ENCODE results near the gene SLC4A7.
A peak's percentile ranks its signal among the peaks of the same experiment; 100 is the strongest.
"Not testable (repeated sequence)": the region's sequence is repeated elsewhere in the genome, so short reads cannot be mapped to it uniquely, and the experiment has no call there.

The SLC4A7 gene

DNA sequence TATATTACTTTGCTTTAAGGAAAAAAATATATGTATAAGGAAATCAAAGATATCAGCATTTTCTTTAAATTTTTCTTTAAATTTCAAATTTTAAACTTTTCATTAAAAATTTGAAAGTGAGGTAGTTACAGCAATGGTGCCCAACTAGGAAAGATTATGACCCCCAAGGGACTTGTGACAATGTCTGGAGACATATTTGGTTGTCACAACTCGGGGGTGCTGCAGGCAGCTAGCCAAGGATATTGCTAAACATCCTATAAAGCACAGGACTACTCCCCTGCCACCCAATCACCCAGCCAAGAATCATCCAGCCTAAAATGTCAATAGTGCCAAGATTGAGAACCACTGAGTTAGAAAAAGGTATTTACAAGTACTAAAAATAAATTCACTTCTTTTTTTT lies 57.3 kb downstream of the SLC4A7 start:
- no peak for DNase-seq

DNA sequence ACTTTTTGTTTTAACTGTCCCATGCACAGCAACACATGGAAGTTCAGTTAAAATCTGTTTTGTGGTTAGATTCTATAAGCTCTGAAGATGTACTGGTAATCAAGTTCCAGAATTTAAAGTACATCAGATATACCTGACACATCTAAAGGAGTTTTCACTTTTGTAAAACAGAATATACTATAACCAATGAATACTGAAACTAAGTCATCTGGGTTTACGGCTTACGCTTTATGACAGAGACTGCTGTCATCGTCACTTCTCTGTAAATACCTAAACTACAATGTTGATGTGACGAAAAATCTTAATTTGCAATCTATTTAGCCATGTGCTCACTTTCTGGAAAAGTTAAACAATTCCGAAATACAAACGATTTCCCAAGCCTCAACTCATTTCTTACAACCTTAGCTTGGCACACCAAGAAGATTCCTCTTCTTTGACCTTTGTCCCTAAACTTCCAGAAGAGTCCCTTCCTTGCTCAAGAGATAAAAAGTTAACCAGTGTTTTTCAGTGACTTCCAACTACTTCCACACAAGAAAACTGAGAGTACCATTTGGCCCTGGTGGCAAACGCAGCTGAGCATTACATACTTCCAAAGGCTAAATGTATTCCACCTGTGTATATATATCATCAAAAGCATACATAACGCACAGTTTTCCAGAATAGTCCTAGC lies 58.2 kb downstream of the SLC4A7 start:
- DNase-seq, result no peak

DNA sequence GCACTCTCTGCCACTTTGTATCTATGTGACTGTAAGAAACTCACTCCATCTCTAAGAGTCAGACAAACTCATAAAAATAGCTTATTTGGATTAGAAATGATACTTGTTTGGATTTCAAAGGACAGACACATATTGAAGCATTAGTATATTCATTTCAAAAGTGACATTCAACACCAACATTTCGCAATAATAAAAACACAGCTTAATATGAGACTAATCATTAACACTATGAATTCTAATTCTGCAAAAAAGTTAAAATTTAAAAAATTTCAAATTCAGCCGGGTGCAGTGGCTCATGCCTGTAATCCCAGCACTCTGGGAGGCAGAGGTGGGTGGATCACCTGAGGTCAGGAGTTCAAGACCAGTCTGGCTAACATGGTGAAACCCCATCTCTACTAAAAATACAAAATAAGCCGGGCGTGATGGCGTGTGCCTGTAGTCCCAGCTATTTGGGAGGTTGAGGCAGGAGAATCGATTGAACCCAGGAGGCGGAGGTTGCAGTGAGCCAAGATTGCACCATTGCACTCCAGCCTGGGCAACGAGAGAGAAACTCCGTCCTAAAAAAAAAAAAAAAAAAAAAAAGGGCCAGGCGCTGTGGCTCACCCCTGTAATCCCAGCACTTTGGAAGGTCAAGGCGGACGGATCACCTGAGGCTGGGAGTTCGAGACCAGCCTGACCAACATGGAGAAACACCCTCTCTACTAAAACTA lies 59.2 kb downstream of the SLC4A7 start:
- DNase-seq, result not testable (repeated sequence)

DNA sequence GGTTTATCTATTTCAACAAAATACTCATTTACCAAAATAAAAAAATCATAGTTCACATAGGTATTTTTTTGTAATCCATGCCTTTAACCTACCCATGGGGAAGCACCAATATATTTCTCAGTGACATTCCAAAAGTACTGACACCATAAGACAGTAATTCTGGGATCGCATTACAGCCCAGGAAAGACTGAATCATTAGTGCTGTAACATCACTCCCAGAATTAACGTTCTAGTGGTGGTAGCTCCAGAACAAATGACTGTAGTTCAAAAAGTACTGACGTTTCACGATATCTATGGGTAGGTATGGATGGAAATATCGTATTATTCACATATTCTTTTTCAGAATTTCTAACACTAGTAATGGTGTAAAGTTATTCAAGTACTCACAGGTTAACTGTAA lies 60.7 kb downstream of the SLC4A7 start:
- no peak for DNase-seq

DNA sequence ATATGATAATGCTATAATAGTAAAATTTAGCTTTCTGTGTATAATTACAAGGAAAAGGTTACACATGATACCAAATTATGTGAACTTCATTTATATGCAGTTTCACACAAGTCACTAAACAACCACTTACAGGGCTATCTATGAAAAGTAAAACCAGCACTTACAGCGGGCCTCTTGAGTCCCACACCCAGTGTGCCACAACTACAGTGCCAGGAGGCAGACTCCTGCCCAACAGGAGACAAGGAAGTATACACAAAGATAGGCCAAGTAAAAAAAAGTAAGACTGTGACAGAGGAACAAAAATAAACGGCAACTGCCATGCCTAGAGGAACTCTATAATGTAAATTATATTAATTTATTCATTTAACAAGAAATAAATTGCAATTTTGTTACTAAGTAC lies 61.6 kb downstream of the SLC4A7 start:
- DNase-seq, result no peak

DNA sequence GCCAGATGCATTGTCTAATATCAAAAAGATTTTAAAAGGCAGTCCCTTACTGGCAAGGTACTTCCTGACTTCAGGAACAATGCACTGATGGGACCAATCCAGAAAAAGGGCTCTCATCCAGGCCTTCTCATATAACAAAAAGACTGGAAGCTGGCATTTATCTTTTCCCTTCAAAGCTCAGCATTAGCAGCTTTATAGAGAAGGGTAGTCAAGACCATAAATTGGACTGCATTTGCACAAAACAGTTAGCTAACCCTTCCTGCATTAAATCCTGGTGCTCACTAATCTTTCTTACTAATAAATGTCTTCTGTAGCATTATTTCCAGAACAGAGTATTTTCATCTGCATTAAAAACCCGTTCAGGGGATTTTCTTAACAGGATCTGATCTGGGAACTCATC lies 69.0 kb downstream of the SLC4A7 start:
- DNase-seq, result no peak

DNA sequence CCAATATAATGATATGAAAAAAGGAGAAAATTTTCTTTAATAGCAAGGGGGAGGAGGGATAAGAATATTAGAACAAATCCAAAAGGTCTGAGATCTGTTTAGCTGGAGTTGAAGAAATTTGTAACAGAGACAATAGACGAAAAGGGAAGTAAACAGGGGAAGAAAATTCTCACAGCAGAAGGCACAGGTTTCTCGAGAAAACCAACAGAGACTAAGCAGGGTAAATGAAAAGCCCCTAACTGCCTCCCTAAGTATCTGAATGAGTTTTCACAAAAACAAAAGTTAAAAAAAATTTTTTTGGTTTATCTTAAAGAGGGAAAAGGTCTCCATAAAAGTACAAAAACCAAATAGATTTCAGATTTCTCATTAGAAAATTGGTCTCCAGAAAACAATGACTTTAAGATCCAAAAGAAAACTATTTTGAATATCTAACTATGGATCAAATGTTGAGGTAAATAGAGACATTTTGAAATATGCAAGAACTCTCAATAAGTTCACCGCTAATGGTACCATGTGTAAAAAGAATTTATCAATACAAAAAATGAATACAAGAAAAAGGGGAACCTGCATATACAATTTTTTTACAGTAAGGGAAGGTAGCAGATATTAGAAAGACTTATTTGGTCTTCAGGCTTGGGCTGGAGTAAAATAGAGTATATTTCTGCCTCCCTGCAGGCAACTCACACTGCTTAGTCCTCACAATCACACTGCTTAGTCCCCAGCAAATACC lies 91.1 kb downstream of the SLC4A7 start:
- DNase-seq, result no peak

DNA sequence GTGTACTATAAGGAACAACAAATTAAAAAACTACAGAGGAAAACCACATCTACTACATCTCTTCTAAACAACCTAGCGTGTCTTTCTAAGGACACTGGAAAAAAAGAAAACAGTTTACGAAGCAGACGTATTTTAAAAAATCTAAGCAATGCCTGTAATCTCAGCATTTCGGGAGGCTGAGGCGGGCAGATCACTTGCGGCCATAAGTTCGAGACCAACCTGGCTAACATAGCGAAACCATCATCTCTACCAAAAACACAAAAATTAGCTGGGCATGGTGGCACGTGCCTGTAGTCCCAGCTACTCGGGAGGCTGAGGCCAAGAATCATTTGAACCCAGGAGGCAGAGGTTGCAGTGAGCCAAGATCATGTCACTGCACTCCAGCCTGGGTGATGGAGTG lies 91.8 kb downstream of the SLC4A7 start:
- DNase-seq, result not testable (repeated sequence)

DNA sequence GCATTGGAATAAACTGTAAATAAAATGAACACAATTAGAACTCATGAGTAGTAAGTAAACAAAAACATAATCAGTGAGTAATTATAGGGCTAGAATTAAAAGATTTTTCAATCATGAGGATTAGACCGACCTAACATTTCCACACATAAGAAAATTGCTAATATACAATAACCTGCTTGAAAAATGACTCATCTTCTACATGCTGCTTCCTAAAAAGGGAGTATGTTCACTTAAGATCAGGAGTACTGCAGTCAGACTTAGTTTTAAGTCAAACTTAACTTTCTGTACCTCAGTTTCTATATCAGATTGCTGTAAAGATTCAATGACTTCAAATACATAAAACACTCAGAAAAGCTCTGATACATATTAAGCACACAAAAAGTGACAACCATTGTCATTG lies 92.4 kb downstream of the SLC4A7 start:
- DNase-seq, result no peak

DNA sequence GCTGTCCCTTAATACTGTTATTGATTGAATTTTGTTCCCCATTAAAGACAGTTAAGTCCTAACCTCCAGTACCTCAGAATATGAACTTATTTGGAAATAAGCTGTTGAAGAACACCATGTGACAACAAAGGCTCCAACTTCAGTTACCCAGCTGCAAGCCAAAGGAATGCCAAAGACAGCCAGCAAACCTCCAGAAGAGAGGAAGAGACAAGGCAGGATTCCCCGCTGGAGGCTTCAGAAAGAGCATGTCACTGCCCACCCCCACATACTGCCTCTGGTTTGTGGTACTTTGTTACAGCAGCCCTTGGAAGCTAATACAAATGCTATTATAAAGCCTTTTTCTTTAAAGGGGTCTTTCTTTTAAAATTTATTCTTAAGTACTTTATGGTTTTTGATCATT lies 96.6 kb downstream of the SLC4A7 start:
- no peak for DNase-seq

DNA sequence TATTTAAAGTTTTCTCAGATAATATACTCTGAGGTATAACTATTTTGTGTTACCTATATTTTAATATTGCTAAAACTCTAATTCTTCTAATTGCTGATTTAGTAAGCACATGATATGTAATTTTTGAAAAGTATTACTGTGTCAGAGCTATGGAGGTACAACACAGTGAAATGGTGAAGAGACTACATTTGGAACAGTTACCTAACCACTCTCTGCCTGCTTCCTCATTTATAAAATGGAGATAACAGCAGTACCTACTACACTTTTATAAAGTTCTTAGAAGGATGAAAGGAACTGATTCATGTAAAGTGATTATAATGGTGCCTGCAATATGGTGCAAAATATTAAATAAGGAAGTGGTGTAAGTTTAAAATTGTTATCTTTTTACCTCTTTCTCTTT lies 98.7 kb downstream of the SLC4A7 start:
- DNase-seq, result no peak

DNA sequence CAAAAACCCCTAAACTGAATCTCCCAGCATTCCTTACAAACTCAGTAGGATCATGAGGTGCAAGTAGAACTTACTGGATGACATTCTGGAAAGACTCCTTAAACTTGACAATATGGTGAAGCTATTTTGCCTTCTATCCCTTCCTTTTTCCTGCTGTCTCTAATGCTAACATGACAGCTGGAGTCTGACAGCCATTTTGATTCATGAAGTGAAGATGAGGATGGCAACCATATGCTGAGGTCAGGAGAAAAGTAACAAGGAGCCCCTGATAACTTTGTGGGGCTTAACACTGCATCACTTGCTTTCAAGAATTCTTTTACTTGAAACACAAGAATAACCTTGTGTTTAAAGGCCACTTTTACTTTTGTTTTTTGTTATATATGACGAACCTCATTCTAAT lies 100.0 kb downstream of the SLC4A7 start:
- DNase-seq, result no peak

DNA sequence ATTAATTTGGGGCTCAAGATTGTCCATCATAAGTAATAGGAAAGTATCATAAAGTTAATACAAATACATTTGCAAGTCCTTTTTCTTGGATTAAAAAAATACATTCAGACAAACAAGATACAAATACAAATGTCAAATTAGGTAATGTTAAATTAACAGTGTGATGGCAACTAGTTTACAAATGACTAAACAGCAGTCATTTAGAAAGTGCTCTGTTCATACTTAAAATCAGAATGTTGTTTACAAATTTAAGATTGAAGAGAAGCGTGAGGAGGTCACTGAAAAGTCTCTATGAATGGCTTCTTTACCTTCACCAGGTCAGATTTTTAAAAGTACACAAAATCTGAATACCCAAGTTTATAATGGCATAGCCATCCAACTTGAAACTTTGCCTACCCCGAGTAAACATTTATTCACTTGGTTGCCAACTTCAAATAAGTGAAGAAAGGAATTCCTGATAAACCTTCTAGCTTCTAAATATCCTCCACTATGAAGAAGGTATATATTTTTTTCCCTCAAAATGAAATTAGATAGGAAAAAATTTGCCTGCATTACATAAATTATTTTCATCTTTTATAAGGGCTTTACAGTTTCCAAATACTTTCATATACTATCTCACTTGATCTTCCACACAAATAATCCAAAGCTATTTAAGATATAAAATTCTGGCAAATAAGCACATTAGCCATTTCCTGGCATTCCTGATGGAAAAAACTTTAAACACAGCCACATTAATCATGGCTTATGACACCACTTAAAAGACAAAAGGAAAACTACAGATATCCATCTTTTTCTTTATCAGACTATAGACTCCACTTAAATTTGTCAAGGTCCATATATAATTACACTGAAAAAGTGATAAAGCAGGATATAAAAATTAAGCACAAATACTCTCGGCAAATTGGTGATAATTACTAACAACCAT lies 103.5 kb downstream of the SLC4A7 start:
- peak; percentile 46 for DNase-seq

DNA sequence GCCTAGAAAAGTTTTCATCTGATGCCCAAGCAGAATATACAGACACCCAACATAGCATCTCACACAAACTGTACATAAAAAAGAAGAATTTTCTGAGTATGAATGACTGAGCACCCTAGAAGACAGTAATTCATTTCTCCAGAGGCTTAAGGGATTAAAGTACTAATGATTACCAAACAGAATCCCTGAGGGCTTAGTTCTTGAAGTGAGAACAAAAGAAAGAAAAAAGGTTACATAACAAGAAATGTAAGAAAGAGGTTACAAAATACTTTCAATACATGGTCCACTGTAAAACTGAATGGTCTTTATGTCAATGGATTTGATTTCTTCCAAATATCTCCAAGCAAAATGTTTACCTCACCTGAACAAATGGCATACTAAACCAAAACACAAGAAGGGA lies 105.9 kb downstream of the SLC4A7 start:
- DNase-seq, result no peak

DNA sequence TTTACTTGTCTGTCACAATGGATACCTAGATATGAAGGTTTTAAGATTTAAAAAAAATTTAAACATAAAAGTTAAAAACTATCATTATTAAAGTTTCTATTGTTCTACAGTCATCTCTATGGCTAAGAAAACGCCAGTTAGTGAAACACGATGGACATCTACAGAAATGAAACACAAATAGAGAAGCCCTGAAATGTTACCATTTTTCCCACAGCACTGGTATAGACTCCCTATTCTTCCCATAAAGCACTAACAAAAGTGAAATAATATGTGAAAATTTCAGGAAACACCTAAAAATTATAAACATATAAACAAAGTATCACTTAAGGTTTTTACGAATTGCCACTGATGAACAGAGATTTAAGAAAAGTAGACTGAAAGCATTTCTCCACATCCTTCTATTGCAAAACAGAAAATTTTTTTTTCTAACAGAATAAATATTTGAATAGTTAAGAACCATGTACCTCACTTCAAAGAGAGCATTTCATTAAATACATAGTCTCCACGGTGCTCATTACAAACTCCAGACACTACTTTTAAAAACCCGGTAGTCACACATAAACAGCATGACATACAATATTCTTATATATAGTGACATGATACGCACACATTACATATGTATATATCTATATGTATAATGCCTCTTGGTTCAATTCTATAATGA lies 107.9 kb downstream of the SLC4A7 start:
- DNase-seq, result no peak

DNA sequence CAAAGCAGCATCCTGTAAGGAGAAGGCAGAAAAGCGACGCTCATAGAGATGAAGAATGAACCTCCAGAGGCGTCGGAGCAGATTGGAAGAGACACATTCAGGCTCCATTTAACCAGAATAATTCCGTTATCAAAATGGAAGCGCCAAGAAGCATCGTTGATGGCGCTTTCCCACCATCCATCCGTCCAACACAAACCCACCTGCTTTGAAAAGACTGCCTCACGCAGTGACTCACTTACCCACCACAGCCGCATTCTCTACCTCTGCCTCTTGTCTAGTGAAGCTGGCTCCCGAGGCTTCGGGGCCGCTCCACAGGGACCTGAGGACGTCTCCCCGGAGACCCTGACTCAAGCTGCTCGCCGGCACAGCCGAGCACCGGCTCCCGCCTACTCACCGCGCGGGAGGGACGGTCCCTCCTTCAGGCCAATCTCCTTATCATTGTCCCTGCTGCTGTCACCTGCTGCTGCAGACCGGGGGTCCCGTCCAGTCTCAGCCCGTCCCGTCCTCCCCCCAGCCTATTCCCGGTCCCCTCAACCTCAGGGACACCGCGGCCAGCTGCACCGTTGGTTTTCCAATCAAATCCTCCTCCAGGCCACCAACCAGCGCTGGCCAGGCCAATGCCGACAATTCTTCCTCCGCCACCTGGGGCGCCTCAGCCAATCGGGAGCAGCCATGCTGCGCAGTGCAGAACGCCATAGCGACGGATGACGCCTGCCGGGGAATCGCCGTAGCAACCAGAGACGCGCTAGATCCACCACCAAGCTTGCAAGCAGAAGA lies 115.2 kb downstream of the SLC4A7 start, which contains the start of gene NEK10:
TSS of gene NEK10 (minus strand) at position 553 of the 777 bp plus-strand sequence. CDS start 16,501 bp downstream, outside the sequence.
- DNase-seq, result peak; percentile 93

DNA sequence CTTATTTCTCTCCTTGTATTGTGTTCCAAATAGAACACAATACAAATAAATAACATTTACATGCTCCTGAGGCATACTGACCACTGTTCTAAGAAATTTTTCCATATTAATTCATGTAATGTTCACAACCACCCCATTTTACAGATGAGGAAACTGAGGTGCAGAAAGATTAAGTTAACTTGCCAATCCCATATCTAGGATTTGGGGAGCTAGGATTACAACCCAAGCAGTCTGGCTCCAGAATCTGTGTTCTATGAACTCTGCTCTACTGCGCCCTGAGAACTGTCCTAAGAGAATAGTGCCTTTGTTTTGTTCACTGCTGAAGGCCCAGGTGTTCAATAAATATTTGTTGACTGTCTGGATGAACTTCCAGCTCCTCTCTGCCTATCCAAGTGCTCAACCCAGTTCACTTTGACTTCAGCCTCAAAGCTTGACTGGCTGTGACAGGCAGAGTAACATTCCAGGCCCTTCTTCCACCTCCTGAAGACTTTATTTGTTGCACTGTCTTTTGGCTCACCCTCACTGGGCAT lies 118.1 kb downstream of the SLC4A7 start:
- DNase-seq, result no peak

DNA sequence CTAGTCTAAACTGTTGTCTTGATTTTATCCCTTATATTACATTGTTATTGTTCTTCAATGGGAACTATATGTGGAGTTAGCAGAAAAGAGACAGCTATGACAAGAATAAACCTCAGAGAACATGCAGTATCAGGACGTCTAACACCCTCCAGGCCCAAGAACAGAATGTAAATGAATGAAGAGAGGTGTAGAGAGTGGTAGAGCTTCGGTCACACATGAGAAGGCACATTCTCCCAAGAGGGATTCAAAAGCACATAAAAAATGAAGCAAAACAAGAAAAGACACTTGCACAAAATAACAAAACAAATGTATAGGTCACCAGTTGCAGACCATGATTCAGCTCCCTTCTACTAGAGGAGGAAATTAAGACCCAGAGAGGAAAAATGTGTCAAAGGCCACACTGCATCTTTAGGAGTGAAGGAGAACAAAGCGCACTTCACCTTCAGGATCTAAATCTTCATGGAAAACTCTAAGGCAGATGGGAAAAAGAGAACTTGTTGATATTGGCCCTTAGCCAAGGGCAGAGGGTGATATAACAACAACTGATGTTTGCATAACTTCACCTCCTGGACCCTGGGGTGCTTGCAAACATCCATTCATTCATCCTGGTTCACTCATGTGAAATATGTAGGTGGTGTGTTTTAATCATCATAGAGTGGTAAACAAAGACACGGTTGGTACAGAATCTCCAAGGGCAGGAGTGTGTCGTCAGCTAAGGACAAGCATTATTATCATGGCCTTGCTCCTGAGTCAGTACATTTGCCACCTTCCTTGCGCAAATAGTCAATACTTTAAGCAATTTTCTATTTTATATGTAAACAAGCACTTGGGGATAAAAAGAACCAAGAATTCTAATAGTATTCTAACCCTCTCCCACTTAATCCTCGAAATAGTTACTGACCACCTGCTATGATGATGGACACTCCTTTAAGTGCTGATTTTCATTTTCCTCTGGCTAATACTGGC lies 123.8 kb downstream of the SLC4A7 start:
- DNase-seq, result no peak

DNA sequence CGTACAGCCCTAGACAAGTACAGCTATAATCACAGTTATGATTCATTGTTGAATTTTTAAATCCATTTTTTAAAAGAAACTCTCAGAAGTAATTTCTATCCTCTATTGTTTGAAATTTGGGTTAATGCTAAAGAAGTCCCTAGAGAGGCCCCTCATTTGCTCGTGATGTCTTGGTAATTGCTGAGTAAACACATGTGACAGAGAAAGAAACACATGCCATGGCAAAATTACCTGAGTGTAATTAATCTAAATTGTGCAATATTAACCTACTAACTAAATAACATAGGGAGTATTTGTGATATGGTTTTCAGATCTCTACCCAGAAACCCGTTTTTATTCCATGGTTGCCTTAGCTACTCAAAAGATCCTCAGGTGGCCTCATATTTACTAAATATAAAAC lies 125.8 kb downstream of the SLC4A7 start:
- no peak for DNase-seq

DNA sequence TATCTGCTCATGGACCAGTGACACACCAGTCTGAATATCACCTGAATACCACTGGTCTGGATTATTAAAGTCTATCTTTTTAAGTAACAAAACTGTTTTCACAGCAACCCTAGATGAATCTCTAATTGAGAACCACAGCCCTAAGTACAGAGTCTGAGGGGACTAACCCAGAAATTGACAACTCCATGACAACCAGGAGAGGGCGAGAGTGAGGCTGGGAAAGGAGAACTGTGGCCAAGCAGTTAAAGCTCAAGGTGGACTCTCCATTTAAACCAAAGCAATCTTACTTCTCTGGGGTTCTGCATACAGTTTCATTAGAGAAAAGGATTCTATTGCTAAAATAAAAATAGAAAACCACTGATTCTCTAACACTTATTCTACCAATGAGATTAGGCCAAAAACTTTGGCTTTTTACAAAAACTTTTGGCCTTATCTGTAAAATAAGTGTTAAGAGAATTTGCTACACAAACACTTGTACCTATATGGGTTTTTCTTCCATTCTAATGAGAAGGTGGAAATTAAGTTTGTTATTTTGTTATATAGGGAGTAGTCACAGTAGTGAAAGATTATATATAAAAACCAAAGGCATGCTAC lies 126.4 kb downstream of the SLC4A7 start:
- DNase-seq, result peak; percentile 74
